ENCODE data around the gene PDCD2L. TPM values are rescaled to one million over a fixed set of nuclear protein-coding genes. Genes with fewer than 3 reads are reported as not detected.

The PDCD2L gene
- polyA plus RNA-seq, 1 donor from 2014 or later, result 47.5 TPM

DNA sequence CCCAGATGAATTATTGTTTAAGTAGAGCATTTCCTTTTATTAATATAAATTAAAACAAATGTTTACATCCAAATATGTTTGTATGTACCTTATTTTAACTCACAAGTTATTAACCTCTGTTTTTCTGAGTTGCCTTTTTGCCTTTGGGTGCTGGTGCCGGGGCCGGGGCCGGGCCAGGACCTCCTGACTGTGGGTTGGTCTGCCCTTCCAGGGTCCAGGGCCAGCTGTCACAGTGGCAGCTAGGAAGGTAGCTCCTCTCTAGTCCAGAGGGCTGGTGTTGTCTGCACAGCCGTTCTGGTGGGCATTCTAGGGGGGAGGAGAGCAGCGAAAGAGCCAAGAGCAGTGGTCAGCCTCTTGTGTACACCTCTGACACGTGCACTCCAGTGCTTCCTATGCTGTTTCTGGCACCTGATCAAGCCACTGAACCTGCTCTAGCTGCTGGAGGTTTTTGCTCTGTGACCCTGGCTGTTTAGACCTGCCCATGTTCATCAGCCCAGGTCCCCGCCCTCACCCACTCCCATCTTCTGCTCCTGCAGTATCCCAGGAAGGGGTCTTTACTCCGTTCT lies 22.0 kb downstream of the PDCD2L start:
- Histone ChIP-seq H3K9ac (ENCODE audit: low read length) (no peak overlapping the region), H4K20me1 (ENCODE audit: insufficient read depth) (peaks cover 5% of the 10 kb centered on the region), H3K36me3 (ENCODE audit: insufficient read depth, low read length) (no peaks in the 10 kb centered on the region), H3K27me3 (ENCODE audit: insufficient read depth, low read depth, low read length) (no peaks in the 10 kb centered on the region), H3F3A (ENCODE audit: insufficient read depth, low read length, poor library complexity, severe bottlenecking) (no peaks in the 10 kb centered on the region), H3K27ac (ENCODE audit: low read length) (no peak overlapping the region), H2AFZ (ENCODE audit: low read depth, low read length) (no peak overlapping the region), H3K4me3 (ENCODE audit: low read length) (no peak overlapping the region), H3K9me2 (ENCODE audit: insufficient read depth, low read length) (no peaks in the 10 kb centered on the region), H3K9me3 (ENCODE audit: low read length) (no peaks in the 10 kb centered on the region), H3K4me2 (ENCODE audit: low read length) (no peak overlapping the region), H3K79me2 (replicated peaks; ENCODE audit: insufficient read depth, low read length) (peaks cover 31% of the 10 kb centered on the region)
- TF ChIP-seq TAF1 (IDR thresholded peaks at IDR 0.05; ENCODE audit: low read depth) (no peak), SMC3 (conservative IDR thresholded peaks at IDR 0.05; ENCODE audit: poor library complexity) (no peak), EZH2 (IDR thresholded peaks at IDR 0.05; ENCODE audit: borderline replicate concordance, insufficient read depth, low read length, poor library complexity, severe bottlenecking) (no peak), POLR2AphosphoS5 (IDR thresholded peaks at IDR 0.05) (no peak), MXI1 (conservative IDR thresholded peaks at IDR 0.05; ENCODE audit: poor library complexity, severe bottlenecking) (no peak), RAD21 (conservative IDR thresholded peaks at IDR 0.05) (no peak), EP300 (conservative IDR thresholded peaks at IDR 0.05; ENCODE audit: poor library complexity, severe bottlenecking) (no peak)
- TF ChIP-seq, protein P1, sequence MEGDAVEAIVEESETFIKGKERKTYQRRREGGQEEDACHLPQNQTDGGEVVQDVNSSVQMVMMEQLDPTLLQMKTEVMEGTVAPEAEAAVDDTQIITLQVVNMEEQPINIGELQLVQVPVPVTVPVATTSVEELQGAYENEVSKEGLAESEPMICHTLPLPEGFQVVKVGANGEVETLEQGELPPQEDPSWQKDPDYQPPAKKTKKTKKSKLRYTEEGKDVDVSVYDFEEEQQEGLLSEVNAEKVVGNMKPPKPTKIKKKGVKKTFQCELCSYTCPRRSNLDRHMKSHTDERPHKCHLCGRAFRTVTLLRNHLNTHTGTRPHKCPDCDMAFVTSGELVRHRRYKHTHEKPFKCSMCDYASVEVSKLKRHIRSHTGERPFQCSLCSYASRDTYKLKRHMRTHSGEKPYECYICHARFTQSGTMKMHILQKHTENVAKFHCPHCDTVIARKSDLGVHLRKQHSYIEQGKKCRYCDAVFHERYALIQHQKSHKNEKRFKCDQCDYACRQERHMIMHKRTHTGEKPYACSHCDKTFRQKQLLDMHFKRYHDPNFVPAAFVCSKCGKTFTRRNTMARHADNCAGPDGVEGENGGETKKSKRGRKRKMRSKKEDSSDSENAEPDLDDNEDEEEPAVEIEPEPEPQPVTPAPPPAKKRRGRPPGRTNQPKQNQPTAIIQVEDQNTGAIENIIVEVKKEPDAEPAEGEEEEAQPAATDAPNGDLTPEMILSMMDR (IDR thresholded peaks at IDR 0.05; ENCODE audit: poor library complexity, severe bottlenecking), result no peak
- TF ChIP-seq, protein P2, sequence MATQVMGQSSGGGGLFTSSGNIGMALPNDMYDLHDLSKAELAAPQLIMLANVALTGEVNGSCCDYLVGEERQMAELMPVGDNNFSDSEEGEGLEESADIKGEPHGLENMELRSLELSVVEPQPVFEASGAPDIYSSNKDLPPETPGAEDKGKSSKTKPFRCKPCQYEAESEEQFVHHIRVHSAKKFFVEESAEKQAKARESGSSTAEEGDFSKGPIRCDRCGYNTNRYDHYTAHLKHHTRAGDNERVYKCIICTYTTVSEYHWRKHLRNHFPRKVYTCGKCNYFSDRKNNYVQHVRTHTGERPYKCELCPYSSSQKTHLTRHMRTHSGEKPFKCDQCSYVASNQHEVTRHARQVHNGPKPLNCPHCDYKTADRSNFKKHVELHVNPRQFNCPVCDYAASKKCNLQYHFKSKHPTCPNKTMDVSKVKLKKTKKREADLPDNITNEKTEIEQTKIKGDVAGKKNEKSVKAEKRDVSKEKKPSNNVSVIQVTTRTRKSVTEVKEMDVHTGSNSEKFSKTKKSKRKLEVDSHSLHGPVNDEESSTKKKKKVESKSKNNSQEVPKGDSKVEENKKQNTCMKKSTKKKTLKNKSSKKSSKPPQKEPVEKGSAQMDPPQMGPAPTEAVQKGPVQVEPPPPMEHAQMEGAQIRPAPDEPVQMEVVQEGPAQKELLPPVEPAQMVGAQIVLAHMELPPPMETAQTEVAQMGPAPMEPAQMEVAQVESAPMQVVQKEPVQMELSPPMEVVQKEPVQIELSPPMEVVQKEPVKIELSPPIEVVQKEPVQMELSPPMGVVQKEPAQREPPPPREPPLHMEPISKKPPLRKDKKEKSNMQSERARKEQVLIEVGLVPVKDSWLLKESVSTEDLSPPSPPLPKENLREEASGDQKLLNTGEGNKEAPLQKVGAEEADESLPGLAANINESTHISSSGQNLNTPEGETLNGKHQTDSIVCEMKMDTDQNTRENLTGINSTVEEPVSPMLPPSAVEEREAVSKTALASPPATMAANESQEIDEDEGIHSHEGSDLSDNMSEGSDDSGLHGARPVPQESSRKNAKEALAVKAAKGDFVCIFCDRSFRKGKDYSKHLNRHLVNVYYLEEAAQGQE (IDR thresholded peaks at IDR 0.05; ENCODE audit: borderline replicate concordance), result no peak

DNA sequence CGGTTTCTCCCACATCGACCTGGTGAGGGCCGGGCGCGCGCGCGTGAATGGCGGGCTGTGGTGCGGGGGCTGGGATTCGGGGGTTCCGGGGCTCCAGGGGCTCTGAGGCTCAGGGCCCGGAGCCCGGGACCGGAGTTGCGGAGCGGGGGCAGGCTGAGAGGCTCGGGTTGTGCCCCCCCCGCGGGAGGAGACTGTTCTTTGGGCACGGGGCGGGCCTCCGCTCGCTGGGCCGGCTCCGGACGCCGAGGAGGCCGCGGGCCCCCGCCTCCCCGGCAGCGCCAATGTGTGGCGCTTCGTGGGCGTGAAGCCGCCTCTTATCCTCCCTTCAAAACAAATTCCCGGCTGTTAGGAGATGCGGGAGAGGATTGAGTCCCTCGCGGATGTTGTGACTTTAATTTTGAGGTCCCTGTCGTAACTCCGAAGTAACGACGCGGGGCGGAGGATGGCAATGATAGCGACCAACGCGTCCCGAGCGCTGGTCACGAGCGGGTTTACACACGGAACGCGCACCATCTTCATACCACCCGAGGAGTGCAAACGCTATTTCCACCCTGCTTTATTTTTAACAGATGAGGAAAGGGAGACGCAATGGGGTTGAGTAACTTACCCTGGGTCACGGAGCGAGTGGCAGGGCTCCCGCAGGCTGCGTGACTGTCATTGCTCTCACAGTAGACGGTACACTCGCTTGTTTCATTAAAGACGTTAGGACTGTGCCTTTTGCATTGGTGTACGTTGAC lies 24.5 kb downstream of the PDCD2L start:
- Histone ChIP-seq H3K4me2 (ENCODE audit: low read length) (peak overlapping the region; percentile 97), H3K4me3 (ENCODE audit: low read length) (peak overlapping the region; percentile 80), H3K36me3 (ENCODE audit: insufficient read depth, low read length) (no peaks in the 10 kb centered on the region), H3K9me2 (ENCODE audit: insufficient read depth, low read length) (no peaks in the 10 kb centered on the region), H3K27me3 (ENCODE audit: insufficient read depth, low read depth, low read length) (no peaks in the 10 kb centered on the region), H3K27ac (ENCODE audit: low read length) (peak overlapping the region; percentile 80), H2AFZ (ENCODE audit: low read depth, low read length) (peak overlapping the region; percentile 19), H4K20me1 (ENCODE audit: insufficient read depth) (peaks cover 7% of the 10 kb centered on the region), H3F3A (ENCODE audit: insufficient read depth, low read length, poor library complexity, severe bottlenecking) (no peaks in the 10 kb centered on the region), H3K9ac (ENCODE audit: low read length) (peak overlapping the region; percentile 85), H3K79me2 (replicated peaks; ENCODE audit: insufficient read depth, low read length) (peaks cover 56% of the 10 kb centered on the region), H3K9me3 (ENCODE audit: low read length) (no peaks in the 10 kb centered on the region)
- TF ChIP-seq, protein P1 (IDR thresholded peaks at IDR 0.05; ENCODE audit: poor library complexity, severe bottlenecking), result no peak
- TF ChIP-seq RAD21 (conservative IDR thresholded peaks at IDR 0.05), result no peak
- peak; percentile 19 for TF ChIP-seq MXI1 (conservative IDR thresholded peaks at IDR 0.05; ENCODE audit: poor library complexity, severe bottlenecking)
- TF ChIP-seq POLR2AphosphoS5 (IDR thresholded peaks at IDR 0.05), result no peak
- TF ChIP-seq, protein P2 (IDR thresholded peaks at IDR 0.05; ENCODE audit: borderline replicate concordance), result no peak
- TF ChIP-seq SMC3 (conservative IDR thresholded peaks at IDR 0.05; ENCODE audit: poor library complexity), result no peak
